Gastrocnemius medialis (tissue), 4 donors: ENCODE measurements around the gene LCNL1.

Source experiments
- CTCF ChIP-seq, 5 experiments: fragments of 450-650 bp in 3 of 5; fragments of 200-600 bp in 2 of 5; sonication (generic) in 2 of 5; IDR thresholded peaks in 4 of 5; conservative IDR thresholded peaks in 1 of 5; 1 replicate in 4 of 5; 2 replicates in 1 of 5; pipeline ENCODE4 v1.5.1; 2016 to 2019; ENCODE audit warnings: antibody characterized with exemption in 5 of 5, mild to moderate bottlenecking in 3 of 5, moderate library complexity in 3 of 5
- POLR2A ChIP-seq, 2 donors: fragments of 450-650 bp; IDR thresholded peaks; one replicate each; pipeline ENCODE4 v1.6.1; 2017; ENCODE audit warnings: antibody characterized with exemption in 2 of 2, mild to moderate bottlenecking in 2 of 2, moderate library complexity in 2 of 2

GRCh38 chr9:136995362-136995761, 12.6 kb downstream of the LCNL1 start:
- TF ChIP-seq CTCF (IDR thresholded peaks at IDR 0.05 in 4 of 5, conservative IDR thresholded peaks at IDR 0.05 in 1 of 5), result no peak
- TF ChIP-seq POLR2A (IDR thresholded peaks at IDR 0.05), result no peak
